SK-N-SH (cell line): ENCODE results near the gene C16orf96. TPM values are rescaled to one million over a fixed set of nuclear protein-coding genes. Genes with fewer than 3 reads are reported as not detected.

Source experiments
- CTCF ChIA-PET: fragments of 300-600, 350-600 bp; formaldehyde crosslinking; extraction: SDS; loops from one replicate; lab custom pipeline; 2021; lab: Yijun Ruan, JAX
- POLR2A ChIA-PET: fragments of 350-600 bp; sonication (Branson Sonifier 250); formaldehyde crosslinking; extraction: SDS; loops from one replicate; lab custom pipeline; 2020; ENCODE audit warnings: antibody characterized with exemption, inconsistent platforms; lab: Yijun Ruan, JAX
- DNase-seq: peaks from one replicate; pipeline ENCODE4 v3.0.0; 2012
- H2AFZ ChIP-seq: fragments of 200-600 bp; sonication (generic); 2 replicates; pipeline ENCODE4 v1.8.1; 2016; ENCODE audit warnings: antibody characterized with exemption, mild to moderate bottlenecking, low read depth
- H3F3A ChIP-seq: fragments of 200-600 bp; sonication (generic); replicated peaks from 2 replicates; pipeline ENCODE3; 2016; ENCODE audit warnings: antibody characterized with exemption, mild to moderate bottlenecking; ENCODE audit not compliant: insufficient read depth
- H3K27ac ChIP-seq, 2 experiments: fragments of 200-500 bp in 1 of 2; fragments of 200-600 bp in 1 of 2; sonication (Bioruptor generic) in 1 of 2; sonication (generic), shearing (Covaris generic) in 1 of 2; 2 replicates each; pipeline versions ENCODE4 v1.5.1 to v1.6.1; 2014 to 2016; ENCODE audit warnings: low read depth in 2 of 2, inconsistent platforms in 1 of 2, low read length in 1 of 2, mild to moderate bottlenecking in 1 of 2, mixed read lengths in 1 of 2
- H3K27me3 ChIP-seq: fragments of 200-600 bp; sonication (generic), shearing (Covaris generic); 2 replicates; pipeline ENCODE4 v1.6.1; 2016; ENCODE audit warnings: mixed run types; ENCODE audit not compliant: insufficient read depth
- H3K36me3 ChIP-seq, 2 experiments: fragments of 200-500 bp in 1 of 2; fragments of 200-600 bp in 1 of 2; sonication (Bioruptor generic) in 1 of 2; sonication (generic) in 1 of 2; replicated peaks in 1 of 2; 2 replicates each; pipeline versions ENCODE3 to v1.5.1; 2014 to 2016; ENCODE audit warnings: low read length in 1 of 2, mild to moderate bottlenecking in 1 of 2; ENCODE audit not compliant: insufficient read depth in 2 of 2, control insufficient read depth in 1 of 2
- H3K4me1 ChIP-seq, 2 experiments: fragments of 200-500 bp in 1 of 2; fragments of 200-600 bp in 1 of 2; sonication (Bioruptor generic) in 1 of 2; sonication (generic), shearing (Covaris generic) in 1 of 2; 2 replicates each; pipeline versions ENCODE4 v1.5.1 to v1.6.1; 2014 to 2016; ENCODE audit warnings: low read depth in 1 of 2, low read length in 1 of 2, mixed run types in 1 of 2; ENCODE audit not compliant: insufficient read depth in 2 of 2, control insufficient read depth in 1 of 2
- H3K4me2 ChIP-seq: fragments of 200-600 bp; sonication (generic), shearing (Covaris generic); 2 replicates; pipeline ENCODE4 v1.6.1; 2017; ENCODE audit warnings: mixed run types
- H3K4me3 ChIP-seq, 2 experiments: fragments of 200-500 bp in 1 of 2; fragments of 200-600 bp in 1 of 2; sonication (Bioruptor generic) in 1 of 2; sonication (generic), shearing (Covaris generic) in 1 of 2; 2 replicates each; pipeline versions ENCODE4 v1.5.1 to v1.8.1; 2014 to 2016; ENCODE audit warnings: low read depth in 2 of 2, inconsistent platforms in 1 of 2, low read length in 1 of 2, mild to moderate bottlenecking in 1 of 2, mixed read lengths in 1 of 2, moderate library complexity in 1 of 2
- H3K79me2 ChIP-seq: fragments of 200-600 bp; sonication (generic); 2 replicates; pipeline ENCODE4 v1.8.1; 2017; ENCODE audit warnings: mild to moderate bottlenecking; ENCODE audit not compliant: insufficient read depth
- H3K9ac ChIP-seq: fragments of 200-600 bp; sonication (generic); 2 replicates; pipeline ENCODE4 v1.6.1; 2017; ENCODE audit warnings: mixed run types
- H3K9me2 ChIP-seq: fragments of 200-600 bp; sonication (generic); 2 replicates; pipeline ENCODE4 v1.6.1; 2017; ENCODE audit warnings: mixed run types
- H3K9me3 ChIP-seq: fragments of 200-600 bp; sonication (generic); 2 replicates; pipeline ENCODE4 v1.6.1; 2017; ENCODE audit warnings: mixed run types, mild to moderate bottlenecking, moderate library complexity
- H4K20me1 ChIP-seq: fragments of 200-600 bp; sonication (generic); 2 replicates; pipeline ENCODE4 v1.6.1; 2017; ENCODE audit warnings: mild to moderate bottlenecking, mixed run types; ENCODE audit not compliant: insufficient read depth
- ELF1 ChIP-seq: IDR thresholded peaks from 2 replicates; pipeline ENCODE4 v1.4.0; 2012
- EP300 ChIP-seq, 2 experiments: IDR thresholded peaks; 2 replicates each; pipeline versions ENCODE4 v1.4.0 to v1.6.1; 2012; ENCODE audit warnings: borderline replicate concordance in 1 of 2, low read depth in 1 of 2, low read length in 1 of 2
- JUND ChIP-seq: IDR thresholded peaks from 2 replicates; pipeline ENCODE4 v1.4.0; 2012
- NRF1 ChIP-seq: IDR thresholded peaks from 2 replicates; pipeline ENCODE4 v1.6.1; 2012; ENCODE audit warnings: low read depth, mild to moderate bottlenecking, low read length
- RCOR1 ChIP-seq: fragments of 150-350 bp; IDR thresholded peaks from 2 replicates; pipeline ENCODE4 v1.6.1; 2017; ENCODE audit warnings: antibody characterized with exemption, low read length
- RFX5 ChIP-seq: IDR thresholded peaks from 2 replicates; pipeline ENCODE4 v1.6.1; 2012; ENCODE audit warnings: mild to moderate bottlenecking, improper control_type of control experiment, low read length
- TEAD4 ChIP-seq: IDR thresholded peaks from 2 replicates; pipeline ENCODE4 v1.4.0; 2012; ENCODE audit warnings: mild to moderate bottlenecking, borderline replicate concordance; ENCODE audit not compliant: insufficient read depth
- USF2 ChIP-seq: fragments of 150-350 bp; IDR thresholded peaks from 2 replicates; pipeline ENCODE4 v1.6.1; 2017; ENCODE audit warnings: antibody characterized with exemption, low read length, low read depth, borderline replicate concordance
- YY1 ChIP-seq: IDR thresholded peaks from 2 replicates; pipeline ENCODE4 v1.4.0; 2012; ENCODE audit warnings: low read depth, mild to moderate bottlenecking
- ZBTB33 ChIP-seq: IDR thresholded peaks from 2 replicates; pipeline ENCODE4 v1.4.0; 2012; ENCODE audit warnings: low read depth, borderline replicate concordance
- WGBS: methylation state at CpG from one replicate; pipeline ENCODE4 v1.1.6; 2017; ENCODE audit warnings: low lambda C conversion rate; 5-methylcytosine and 5-hydroxymethylcytosine counted together
- polyA plus RNA-seq, 3 experiments: library from polyadenylated mRNA; depleted of rRNA; stranded (reverse); fragments of >200 nt; gene quantifications; 2 replicates each; pipeline ENCODE4 v1.2.3, GENCODE V29; 2012

C16orf96 gene
- polyA plus RNA-seq, 1 of the 3 experiments (the other 2 are of a cell fraction), result 0.05 TPM

- Histone ChIP-seq H3F3A (peaks cover 11% of the 10 kb centered on the region), H3K4me3 (no peak overlapping the region), H3K4me1 (peaks cover 0 to 8% of the 10 kb centered on the region in 2 experiments; a peak in 2 of 4 replicates), H3K9ac (no peak overlapping the region), H4K20me1 (no peaks in the 10 kb centered on the region), H3K79me2 (peaks cover 43% of the 10 kb centered on the region; the same call in 1 of the 2 replicates), H3K4me2 (no peak overlapping the region), H3K36me3 (peaks cover 0 to 3% of the 10 kb centered on the region in 2 experiments), H3K27me3 (no peaks in the 10 kb centered on the region), H3K9me2 (no peaks in the 10 kb centered on the region), H2AFZ (no peak overlapping the region), H3K27ac (no peak overlapping the region)
- CTCF ChIA-PET, result interaction anchor here (1.3 to 2.0 kb wide), 3 partner anchors 16 to 53 kb away, joined by 3 to 6 read pairs (median 4); no protein-coding TSS in a partner anchor
- 92% methylated on average over 10 of the region's 10 CpGs for WGBS
- POLR2A ChIA-PET, result no interaction called here
- no peak for DNase-seq
- no peak for TF ChIP-seq YY1
- no peak for TF ChIP-seq NRF1
- TF ChIP-seq USF2, result no peak
- no peak for TF ChIP-seq EP300 (IDR thresholded peaks at IDR 0.05; ENCODE audit: borderline replicate concordance in 1 of 2, low read depth in 1 of 2, low read length in 1 of 2)
- TF ChIP-seq ZBTB33, result no peak
- no peak for TF ChIP-seq RCOR1
- no peak for TF ChIP-seq RFX5
- no peak for TF ChIP-seq ELF1
- no peak for TF ChIP-seq JUND
- TF ChIP-seq, all 33 proteins: peak for 0
- no peaks in the 10 kb centered on the region for H3K9me3 ChIP-seq
Measured at GRCh38 chr16:4532238-4532637, 23.9 kb upstream of the C16orf96 start.

DNA sequence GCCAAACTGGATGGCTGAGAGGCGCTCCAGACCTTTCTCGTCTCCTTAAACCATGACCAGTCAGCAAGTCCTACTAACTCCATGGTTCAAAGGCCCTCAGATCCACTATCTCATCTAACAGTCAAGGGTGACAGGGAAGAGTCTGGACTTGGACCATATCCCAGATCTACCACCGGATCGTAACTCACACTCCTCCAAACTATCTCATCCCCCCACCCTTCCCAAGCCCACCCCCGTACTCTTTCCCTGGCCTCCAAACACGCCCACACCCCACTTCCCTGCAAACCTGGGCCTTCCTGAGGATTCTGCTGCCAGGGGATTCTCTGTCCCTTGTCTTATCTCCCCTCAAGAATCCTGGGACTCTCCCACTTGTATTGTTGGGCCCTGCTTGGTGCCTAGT, 22.6 kb upstream of the C16orf96 start:
- no peaks in the 10 kb centered on the region for H4K20me1 ChIP-seq

More for the DNA sequence above, 22.6 kb upstream of the C16orf96 start:
- Histone ChIP-seq H3K9ac (no peak overlapping the region), H2AFZ (no peak overlapping the region), H3K9me2 (no peaks in the 10 kb centered on the region), H3K36me3 (peaks cover 0 to 3% of the 10 kb centered on the region in 2 experiments), H3K4me2 (no peak overlapping the region), H3K4me3 (no peak overlapping the region), H3F3A (peaks cover 11% of the 10 kb centered on the region), H3K27ac (no peak overlapping the region), H3K4me1 (peaks cover 0 to 9% of the 10 kb centered on the region in 2 experiments; a peak in 2 of 4 replicates), H3K9me3 (no peaks in the 10 kb centered on the region), H3K79me2 (peaks cover 44% of the 10 kb centered on the region), H3K27me3 (no peaks in the 10 kb centered on the region)
- WGBS, result 100% methylated on average over 6 of the region's 6 CpGs
- ChIA-PET POLR2A (no interaction called here), CTCF (interaction anchor here (1.3 to 2.0 kb wide), 3 partner anchors 15 to 52 kb away, joined by 3 to 6 read pairs (median 4); no protein-coding TSS in a partner anchor)
- no peak for DNase-seq
- no peak for TF ChIP-seq USF2
- TF ChIP-seq TEAD4, result no peak
- TF ChIP-seq ZBTB33, result no peak
- TF ChIP-seq RFX5, result no peak
